CD4-positive, alpha-beta T cell treated with Interleukin-10 for 1 hour (primary cell): ENCODE measurements around the gene KDM3B.
"Not testable (repeated sequence)": the region's sequence is repeated elsewhere in the genome, so short reads cannot be mapped to it uniquely, and the experiment has no call there.

Experiments used
- DNase-seq: peaks from one replicate; pipeline ENCODE4 v3.0.0-alpha.2; 2020

The KDM3B gene

DNA sequence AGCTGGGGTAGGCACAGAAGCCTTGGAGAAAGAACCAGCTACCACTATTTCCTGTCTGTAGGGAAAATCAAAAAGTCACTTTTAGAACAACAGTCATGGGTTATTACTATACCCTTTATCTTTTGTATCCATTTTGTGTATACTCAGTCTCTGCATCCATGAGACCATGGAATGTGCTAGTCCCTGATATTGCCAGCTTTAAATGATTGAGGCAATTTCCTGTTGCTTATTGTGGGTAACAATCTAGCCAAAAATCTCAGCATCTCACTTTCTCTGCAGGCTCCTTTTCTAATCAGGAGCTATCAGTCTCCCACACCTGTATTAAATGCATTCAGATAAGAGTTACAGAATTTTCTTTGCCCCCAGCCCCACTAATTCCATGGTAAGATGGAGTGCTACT lies 968 bp upstream of the KDM3B start:
- DNase-seq = no peak

DNA sequence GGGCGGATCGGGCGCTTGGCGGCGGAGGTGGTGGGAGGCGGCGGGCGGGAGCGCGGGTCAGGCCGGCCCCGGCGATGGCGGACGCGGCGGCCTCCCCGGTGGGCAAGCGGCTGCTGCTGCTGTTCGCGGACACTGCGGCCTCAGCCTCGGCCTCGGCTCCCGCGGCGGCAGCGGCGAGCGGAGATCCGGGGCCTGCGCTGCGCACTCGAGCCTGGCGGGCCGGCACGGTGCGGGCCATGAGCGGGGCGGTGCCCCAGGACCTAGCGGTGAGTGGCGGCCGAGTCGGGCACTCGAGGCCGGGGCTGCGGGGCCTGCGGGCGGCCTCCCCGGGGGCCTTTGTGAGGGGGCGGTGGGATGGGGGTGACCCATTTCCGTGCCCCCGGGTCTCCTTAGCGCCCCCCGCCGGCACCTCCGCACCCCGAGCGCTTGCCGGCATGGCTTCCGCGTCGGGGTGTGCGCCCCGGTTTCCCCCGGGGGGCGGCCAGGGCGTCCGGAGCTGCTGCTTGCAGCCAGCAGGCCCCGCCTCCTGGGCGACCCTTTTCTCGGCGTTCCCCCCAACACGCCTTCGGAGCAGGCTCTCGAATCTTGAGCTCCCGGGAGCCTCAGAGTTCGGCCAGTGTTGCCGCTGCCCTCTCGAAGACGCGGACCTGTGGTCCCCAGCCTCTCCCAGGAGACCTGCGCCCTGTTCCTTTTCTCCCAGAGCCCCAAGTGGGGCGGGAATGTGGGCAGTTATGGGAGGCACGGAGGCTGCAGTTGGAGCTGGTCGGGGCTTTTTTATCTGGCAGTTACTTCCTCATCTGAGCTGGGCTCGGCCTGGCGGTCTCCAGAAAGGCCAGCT lies 456 bp downstream of the KDM3B start:
- peak; percentile 79 for DNase-seq

DNA sequence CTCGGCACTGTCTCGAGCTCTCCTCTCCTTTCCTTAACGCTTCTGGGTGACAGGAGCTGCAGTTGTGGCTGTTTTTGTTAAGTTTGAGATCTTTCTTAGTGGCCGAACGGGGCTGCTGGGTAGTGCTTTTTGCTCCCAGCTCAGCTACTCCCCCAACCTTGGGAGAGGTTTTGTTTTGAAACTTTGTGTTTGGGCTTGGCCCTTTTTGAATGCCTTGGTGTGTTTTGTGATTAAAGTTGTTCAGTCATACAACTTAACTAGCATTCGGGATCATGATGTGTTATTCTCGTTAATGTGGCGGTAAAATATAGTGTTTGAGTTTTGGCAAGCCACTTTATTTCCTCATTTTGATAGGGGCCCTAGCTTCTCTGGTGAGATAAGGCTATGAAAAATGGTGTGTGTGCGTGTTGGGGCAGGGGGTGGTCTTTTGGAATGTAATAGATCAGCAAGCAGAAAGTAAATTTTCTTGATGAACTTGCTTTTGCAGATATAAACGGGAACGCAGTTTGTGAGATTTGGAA lies 1.1 kb downstream of the KDM3B start:
- peak; percentile 48 for DNase-seq

DNA sequence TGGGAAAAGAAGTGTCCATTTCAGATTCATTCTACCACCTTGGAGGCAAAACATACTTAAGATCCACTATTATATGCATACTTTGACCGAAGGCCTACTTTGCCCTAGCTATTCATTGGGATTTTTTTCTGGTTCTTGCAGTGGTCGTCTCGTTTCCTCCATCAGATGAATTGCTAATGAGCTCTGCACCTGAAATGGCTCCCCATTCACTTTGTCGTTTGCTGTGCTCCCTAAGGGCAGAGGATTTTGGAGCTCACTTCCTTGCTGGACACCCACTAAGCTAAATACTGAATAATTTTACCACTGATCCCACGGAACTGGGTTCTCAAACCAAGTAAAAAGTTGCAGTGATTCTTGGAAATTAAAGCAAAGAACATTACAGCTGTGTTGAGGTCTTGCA lies 1.9 kb downstream of the KDM3B start:
- no peak for DNase-seq

DNA sequence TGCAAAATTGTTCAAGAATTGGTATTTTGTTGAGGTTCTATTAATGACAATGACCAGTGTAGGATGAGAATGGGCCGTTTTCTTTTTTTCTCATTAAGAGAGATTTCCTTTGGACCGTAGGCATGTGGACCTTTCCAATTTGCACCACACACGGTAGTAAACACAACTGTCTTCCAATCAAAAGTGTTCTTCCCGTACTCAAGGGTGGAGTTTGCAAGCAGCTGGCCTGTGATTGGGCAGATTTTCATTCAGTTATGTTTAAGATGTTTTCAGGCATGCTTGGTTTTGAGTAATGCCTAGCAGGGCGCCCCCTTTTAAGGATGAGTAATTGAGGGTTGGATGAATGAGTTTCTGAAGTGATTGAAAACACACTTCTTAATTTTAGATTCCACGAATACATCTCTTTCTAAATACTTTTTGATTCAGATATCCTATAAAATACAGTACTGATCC lies 2.5 kb downstream of the KDM3B start:
- DNase-seq = peak; percentile 81

DNA sequence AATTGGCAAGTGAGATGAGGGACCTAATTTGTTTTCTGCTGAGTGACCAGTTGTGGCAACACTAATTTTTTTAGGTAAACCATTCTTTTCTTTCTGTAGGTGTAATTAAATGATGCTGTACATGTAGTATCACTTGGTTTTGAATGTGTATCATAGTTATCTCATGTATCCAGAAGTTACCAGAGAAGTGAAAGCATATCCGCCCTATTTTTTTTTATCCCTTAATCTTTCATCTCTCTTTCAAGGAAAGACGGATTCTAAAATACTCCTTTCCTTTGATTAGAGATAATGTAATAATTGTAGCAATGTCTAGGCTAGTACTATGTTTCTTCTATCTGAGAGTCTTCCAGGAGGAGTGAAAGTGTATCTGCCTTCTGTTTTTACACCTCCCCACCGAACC lies 7.1 kb downstream of the KDM3B start:
- DNase-seq = no peak

DNA sequence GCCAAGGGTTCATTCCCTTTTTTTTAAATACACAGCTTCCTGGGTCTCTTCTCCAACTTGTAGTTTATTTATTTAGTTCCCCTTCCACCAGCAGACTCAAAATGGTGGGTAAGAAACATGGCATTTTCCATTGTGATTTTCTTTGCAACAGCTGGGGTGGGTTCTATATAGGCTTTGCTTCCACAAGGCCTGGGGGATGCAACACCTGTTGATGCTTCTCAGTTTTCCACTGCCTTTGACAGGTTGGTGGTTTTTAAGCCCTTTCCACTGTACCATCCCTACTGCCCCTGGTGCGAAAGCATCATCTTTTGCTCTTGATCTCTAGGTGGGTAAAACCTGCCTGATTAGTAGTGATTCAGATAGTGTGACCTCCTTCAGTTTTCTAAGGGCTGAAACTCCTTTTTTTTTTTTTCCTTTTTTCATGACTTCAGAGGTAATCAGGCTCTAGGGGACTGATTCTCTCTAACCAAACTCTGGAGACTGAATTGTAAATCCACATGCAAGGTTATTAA lies 8.5 kb downstream of the KDM3B start:
- DNase-seq = no peak

DNA sequence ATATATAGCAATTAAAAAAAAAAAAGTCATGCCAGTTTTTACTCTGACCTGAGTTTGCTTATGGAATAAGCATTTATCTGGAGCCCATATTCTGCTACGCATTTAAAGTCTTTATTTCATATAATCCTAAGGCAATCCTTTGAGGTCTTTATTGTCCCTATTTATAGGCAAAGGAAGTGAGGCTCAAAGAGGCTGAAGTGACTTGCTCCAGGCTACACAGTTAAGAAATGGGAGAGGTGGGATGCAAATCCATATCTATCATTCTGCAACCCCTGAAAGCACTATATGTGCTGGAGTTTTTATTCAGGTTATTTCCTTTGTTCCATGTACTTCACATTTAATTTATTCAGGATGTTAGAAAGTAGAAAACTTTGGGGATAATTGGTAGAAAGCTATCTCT lies 12.1 kb downstream of the KDM3B start:
- no peak for DNase-seq

DNA sequence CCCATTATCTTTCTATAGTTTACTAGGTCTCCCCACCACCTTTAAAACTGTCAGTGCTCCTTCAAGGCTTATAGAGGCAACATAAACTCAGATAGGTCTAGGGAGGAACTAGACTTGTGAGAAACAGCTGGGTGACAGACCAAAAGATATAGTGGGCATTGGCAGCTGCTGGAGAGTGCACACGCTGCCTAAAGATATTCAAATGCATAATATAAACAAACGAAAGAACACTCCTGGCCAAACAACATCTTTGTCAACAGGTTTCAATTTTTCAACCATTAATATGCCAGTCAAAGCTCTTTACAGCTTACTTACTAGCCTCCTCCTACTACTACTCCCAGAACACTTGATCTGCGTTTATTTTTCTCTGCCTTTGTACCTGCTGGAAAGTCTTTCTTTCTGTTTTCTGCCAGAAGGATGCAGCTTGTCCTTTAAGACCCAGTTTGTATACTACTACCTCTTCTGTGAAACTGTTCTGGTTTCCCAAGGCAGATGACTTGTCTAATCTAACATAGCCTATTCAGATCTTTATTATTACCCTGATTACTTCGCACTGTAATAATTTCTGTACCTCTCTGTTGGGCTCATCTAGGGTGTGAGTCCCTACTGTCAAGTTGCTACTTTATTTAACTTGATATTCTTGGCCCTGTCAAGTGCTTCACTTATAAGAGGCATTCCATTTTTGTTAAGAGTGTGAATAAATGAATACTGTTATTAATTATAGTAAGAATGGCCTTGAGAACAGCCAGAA lies 14.3 kb downstream of the KDM3B start:
- no peak for DNase-seq

DNA sequence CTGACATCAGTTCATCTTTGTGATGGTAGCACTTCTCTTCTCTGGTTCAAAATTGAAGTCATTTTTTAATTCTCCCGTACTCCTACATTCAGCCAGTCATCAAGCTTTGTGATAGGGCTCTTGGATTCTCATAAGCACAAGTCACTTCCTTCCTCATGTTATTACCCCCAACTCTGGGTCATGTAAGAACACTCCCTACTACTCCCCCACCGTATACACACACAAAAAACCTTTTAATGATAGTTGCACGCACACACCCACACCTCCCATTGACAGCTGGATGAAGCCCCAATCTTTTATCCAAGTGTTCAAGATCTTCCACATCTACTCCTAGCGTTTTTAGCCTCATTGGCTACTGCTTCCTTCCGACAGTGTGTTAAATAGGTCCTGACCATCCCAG lies 16.8 kb downstream of the KDM3B start:
- no peak for DNase-seq

DNA sequence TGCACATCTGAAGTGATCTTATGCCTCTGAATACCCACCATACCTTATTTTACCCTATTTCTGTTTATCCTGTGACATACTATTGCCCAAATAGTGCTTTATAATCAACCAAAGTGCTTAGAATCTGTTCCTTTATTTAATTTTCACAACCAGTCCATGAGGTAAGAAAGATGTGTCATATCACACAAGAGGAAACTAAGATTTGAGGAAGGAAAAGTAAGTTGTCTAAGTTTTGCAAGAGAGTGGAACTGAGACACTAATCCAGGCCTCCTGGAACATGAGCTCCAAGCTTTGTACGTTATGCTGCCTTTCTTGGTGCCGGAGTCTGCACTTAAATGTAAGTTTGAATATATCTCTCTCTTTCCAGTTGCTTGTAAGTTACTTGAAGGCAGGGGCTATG lies 17.2 kb downstream of the KDM3B start:
- no peak for DNase-seq

DNA sequence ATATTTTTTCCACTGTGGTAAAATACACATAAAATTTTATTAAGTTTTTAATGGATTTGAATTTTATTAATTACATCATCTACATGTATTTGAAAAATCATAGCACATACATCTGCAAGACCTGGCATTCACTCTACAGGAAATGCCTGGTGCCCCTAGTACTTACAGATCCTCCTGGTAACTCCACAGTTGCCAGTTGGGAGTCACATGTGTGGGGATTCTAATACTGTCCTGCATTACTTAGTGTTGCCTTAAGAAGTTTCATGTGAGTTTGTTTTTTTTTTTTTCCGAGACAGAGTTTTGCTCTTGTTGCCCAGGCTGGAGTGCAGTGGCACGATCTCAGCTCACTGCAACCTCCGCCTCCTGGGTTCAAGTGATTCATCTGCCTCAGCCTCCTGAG lies 18.1 kb downstream of the KDM3B start:
- no peak for DNase-seq

DNA sequence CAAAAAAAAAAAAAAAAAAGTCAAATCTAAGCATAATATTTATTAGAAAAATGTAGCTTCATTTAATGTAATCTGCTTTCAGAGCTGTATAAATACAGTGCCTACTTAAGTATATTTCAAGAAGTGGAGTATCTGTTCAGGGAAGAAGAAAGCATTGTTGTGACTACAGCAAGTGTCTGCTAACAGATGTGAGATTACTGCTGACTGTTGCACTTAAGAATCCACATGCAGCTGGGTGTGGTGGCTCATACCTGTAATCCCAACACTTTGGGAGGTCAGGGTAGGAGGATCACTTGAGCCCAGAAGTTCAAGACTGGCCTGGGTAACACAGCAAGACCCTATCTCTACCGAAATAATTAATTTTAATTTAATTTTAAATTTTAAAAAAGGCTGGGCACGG lies 19.0 kb downstream of the KDM3B start:
- DNase-seq = no peak

DNA sequence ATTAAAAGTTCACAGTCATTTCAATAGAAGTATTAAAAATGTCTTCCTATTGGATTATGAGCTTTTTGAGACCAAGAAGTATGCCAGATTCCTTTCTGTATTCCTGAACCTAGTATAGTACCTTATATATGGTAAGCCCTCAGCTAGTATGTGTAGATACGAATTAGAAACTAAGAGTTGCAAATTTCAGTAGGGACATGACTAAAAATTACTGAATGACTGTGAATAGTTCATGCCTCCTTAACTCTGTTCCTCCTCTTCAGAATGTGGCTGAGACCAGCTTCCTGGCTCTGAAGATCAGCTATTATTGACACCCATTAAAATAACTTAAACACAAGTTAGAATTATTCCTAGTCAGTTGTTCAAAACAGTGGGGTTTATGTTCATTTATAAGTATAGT lies 19.7 kb downstream of the KDM3B start:
- DNase-seq = no peak

DNA sequence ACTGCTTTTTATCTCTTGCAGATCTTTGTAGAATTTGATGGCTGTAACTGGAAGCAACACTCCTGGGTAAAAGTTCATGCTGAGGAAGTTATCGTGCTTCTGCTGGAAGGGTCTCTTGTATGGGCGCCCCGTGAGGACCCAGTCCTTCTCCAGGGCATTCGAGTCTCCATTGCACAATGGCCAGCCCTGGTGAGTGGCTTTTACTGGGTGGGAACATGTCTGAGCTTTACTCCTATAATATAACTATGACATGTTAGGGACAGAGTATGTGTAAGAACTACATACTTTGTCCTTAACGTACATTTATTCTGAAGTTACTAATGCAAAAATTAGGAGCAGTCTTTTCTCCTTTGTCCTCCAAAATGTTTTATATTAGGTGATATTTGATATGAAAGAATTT lies 20.2 kb downstream of the KDM3B start:
- DNase-seq = no peak

DNA sequence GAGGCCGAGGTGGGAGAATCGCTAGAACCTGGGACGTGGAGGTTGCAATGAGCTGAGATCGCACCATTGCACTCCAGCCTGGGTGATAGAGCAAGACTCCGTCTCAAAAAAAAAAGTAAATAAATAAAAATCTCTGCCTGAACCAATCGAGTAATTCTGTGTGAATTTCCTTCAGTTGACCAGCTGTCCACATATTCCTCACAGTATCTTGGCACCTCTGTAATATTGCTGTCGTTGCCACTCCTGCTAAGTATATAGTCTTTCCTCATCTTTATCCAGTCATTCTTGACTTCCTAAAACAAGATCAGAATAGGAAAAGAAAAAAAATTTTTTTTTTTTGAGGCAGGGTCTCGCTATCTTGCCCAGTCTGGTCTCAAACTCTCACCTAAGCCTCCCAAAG lies 29.9 kb downstream of the KDM3B start:
- DNase-seq = no peak

DNA sequence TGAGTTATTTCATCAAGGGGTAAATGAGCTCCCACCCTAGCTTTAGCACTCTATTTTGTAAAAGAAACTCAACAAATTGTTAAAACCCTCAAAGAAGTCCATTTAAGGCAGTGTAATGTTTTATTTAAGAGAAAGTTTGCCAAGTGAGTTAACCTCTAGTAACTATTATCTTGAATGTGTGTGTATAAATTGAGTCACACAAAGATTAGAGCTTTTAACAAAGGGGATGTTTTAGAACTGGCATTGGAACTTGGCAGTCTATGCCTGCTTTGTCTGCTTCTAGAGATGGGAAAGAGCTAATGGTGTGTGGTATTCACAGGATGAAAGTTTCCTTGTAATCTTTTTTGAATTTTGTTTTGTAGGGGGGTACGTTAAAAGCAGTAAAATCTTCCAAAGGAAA lies 33.2 kb downstream of the KDM3B start:
- no peak for DNase-seq

DNA sequence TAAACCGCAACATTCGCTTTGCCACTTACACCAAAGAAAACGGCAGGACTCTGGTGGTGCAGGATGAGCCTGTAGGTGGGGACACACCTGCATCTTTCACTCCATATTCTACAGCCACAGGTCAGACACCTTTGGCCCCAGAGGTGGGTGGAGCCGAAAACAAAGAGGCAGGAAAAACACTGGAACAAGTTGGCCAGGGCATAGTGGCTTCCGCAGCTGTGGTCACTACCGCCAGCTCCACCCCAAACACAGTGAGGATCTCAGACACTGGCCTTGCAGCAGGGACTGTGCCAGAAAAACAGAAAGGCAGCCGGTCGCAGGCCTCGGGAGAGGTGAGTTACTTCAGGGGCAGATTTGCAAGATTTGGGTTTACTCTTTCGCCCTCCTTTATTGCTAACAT lies 33.8 kb downstream of the KDM3B start:
- no peak for DNase-seq

DNA sequence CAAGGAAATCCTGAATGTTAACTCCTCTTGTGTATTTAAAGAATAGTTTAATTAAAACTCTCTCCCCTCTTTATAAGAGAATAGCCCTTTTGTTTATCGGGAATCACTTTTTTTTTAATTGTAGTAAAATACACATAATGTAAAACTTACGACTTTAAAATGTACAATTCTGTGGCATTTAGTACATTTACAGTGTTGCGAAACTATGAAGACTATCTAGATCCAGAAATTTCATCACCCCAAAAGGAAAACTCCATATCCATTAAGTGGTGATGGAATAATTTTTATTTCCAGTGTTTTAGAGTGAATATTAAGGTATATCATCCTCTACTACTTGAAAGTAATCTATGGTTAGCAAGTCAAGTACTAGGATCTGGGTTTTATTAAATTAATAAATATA lies 36.8 kb downstream of the KDM3B start:
- no peak for DNase-seq

DNA sequence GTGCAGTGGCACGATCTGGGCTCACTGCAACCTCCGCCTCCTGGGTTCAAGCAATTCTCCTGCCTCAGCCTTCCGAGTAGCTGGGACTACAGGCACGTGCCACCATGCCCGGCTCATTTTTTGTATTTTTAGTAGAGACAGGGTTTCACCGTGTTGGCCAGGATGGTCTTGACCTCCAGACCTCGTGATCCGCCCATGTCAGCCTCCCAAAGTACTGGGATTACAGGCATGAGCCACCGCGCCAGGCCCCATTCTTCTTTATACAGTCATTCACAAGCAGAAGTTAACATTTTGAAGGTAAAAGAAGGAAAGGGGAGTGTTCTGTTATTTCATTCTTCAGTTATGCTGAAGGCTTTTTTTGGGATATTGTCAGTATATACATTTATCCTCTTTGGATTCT lies 37.4 kb downstream of the KDM3B start:
- DNase-seq = not testable (repeated sequence)

DNA sequence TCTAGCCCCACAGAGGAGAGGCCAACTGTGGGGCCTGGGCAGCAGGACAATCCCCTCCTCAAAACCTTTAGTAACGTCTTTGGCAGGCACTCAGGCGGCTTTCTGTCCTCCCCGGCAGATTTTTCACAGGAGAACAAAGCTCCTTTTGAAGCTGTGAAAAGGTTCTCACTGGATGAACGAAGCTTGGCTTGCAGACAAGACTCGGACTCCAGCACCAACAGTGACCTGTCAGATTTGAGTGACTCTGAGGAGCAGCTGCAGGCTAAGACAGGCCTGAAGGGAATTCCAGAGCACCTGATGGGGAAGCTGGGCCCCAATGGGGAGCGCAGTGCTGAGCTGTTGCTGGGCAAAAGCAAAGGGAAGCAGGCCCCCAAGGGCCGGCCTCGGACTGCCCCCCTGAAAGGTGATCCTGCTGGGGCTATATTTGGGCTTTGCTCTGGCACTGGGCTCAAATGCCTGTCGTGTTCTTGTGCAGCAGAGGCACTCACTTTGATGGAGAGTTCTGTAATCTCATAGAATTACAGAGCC lies 39.4 kb downstream of the KDM3B start:
- DNase-seq = no peak

DNA sequence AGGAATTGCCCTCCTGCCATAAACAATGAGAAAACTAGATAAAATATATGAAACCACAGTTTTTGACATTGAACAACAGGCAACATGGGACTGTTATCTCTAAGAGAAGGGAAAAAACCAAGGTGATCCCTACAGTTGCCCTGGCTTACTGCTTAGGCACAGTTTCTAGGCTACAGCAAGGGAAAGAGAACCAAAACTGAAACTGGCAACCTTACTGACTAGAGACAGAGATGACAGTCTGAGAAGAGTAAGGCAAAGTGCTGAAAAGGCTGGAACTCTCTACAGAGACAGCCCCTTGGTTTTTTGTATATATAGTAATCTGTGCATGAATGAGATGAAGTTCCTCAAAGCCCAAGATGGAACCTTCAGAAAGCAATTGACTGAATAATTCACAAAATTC lies 50.2 kb downstream of the KDM3B start:
- no peak for DNase-seq

DNA sequence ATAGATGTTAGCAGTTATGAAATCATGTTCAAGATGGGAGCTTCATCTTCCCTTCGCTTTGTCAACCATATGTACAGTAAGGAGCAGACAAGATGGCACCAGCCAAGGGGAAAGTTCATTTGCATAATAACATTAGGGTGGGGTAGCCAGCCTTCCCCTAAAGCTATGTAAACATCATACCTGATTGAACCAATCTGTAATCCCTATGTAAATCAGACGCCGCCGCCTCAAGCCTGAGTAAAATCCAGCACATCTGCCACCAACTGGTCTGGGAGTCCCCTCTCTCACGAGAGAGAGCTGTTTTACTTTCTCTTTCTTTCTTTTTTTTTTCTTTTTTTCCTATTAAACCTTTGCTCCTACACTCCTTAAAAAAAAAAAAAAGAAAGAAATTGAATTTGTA lies 55.5 kb downstream of the KDM3B start:
- DNase-seq = peak; percentile 13
